CD4-positive, alpha-beta T cell treated with Interleukin-1 beta for 1 hour (primary cell): ENCODE measurements around the gene ATRX.
"Not testable (repeated sequence)": the region's sequence is repeated elsewhere in the genome, so short reads cannot be mapped to it uniquely, and the experiment has no call there.

Experiments
- DNase-seq, 2 donors: peaks; one replicate each; pipeline ENCODE4 v3.0.0-alpha.2; 2020 to 2022

ATRX gene

GRCh38 chrX:77621453-77621852, 164.6 kb downstream of the ATRX start:
- not testable (repeated sequence) for DNase-seq

DNA sequence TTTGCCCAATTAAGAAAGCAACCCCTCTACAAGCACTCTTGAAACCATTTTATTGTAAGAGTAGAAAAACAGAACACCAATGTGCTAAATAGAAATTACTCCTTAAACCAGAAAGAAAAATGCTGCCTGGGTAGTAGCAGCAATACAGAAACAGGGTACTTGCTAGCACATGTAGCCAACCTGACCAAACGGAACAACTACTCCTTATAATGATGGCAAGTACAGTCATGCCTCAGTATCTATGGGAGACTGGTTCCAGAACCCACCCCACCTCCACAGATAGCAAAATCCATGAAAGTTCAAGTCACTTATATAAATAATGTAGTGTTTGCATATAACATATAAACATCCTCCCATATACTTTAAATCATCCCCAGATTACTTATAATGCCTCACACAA, 168.8 kb downstream of the ATRX start:
- DNase-seq: no peak

DNA sequence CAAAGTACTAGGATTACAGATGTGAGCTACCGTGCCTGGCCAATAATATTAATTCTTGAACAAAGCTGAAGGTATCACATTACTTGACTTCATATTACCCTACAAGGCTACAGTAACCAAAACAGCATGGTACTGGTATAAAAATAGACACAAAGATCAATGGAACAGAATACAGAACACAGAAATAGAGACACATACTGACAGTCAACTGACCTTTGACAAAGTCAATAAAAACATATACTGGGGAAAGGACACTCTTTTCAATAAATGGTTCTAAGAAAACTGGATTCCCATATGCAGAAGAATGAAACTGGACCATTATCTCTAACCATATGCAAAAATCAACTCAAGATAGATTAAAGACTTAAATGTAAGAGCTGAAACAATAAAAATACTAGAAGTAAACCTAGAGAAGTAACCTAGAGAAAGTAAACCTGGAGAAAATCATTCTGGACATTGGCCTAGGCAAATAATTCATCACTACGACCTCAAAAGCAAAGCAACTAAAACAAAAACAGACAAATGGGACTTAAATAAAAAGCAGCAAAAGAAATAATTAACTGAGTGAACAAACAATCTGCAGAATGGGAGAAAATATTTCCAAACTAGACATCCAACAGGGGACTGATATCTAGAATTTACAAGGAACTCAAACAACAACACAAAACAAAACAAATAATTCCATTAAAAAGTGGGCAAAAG, 182.2 kb downstream of the ATRX start:
- no peak for DNase-seq

DNA sequence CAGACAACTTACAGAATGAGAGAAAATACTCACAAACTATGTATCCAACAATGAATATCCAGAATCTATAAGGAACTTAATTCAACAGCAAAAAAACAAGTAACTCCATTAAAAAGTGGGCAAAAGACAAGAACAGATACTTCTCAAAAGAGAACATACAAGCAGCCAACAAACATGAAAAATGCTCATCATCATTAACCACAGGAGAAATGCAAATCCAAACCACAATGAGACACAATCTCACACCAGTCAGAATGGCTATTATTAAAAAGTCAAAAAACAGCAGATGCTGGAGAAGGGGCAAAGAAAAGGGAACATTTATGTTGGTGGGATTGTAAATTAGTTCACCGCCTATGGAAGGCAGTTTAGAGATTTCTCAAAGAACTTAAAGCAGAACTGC, 188.5 kb downstream of the ATRX start:
- no peak for DNase-seq

- DNase-seq: no peak
These were observed 188.9 kb downstream of the ATRX start for GRCh38 chrX:77597090-77597489.

- DNase-seq: no peak
These were observed 190.2 kb downstream of the ATRX start for GRCh38 chrX:77595848-77596247.

DNA sequence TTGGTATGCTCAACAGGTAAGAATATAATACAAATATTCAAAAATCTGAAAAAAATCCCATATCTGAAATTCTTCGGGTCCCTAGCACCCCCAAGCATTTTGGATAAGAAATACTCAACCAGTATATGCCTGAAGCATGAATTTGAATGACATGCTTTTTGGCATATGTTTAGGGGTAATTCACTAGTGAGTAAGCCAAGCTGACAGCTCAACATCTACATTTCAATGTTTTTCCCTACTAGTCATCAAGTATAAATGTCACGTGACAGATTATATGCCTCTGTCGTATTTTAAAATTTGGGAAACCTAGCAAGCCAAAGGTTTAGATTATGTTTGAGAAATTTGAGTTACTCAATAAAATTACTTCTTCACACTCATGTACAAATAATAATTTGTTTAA, 213.7 kb downstream of the ATRX start:
- no peak for DNase-seq

DNA sequence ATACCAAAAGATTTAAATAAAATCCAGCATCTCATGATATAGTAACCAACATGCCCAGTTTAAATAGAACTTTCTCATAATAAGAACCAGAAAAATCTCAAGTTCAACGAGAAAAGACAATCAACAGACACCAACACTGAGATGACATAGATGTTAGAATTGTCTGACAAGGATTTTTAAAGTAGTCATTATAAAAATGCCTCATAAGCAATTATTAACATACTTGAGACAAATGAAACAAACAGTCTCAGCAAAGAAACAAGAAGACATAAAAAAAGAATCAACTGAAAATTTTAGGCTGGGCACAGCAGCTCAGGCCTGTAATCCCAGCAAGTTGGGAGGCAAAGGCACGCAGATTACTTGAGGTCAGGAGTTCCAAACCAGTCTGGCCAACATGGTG, 220.7 kb downstream of the ATRX start:
- no peak for DNase-seq

DNA sequence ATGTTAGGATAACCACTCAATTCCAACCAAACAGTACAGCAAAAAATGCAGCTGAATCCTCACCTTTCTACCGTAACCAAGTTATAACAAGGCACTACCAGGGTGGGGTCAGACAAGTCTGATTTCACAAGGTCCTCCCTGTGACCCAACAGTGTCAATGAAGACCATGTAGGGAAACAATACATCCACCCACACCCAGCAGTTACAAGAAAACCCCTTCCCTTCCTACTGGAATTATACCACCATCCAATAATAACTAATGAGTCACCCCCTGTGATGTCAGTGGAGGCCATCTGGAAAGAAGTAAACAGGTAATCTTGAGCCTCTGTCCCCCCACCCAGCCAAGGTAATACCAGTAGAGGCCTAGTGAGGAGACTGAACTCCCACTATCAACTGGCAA, 221.2 kb downstream of the ATRX start:
- no peak for DNase-seq

DNA sequence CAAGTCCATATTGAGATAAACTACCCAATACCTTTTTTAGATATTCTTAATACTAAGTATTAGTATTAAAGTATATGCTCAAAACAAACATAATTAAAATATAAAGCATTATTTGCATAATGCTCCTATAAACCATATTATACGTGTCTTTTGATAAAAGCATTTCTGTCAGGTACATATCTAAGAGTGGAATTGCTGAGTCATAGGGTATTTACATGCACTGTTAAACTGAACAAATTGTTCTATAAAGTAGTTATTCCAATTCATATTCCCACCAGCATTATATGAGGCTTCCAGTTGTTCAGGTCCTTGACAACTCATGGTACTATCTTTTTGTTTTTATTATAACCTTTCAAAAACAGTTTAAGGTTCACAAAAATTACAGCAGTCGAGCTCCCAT, 224.6 kb downstream of the ATRX start:
- DNase-seq: no peak

- no peak for DNase-seq
These were observed 229.7 kb downstream of the ATRX start for GRCh38 chrX:77556276-77556675.

DNA sequence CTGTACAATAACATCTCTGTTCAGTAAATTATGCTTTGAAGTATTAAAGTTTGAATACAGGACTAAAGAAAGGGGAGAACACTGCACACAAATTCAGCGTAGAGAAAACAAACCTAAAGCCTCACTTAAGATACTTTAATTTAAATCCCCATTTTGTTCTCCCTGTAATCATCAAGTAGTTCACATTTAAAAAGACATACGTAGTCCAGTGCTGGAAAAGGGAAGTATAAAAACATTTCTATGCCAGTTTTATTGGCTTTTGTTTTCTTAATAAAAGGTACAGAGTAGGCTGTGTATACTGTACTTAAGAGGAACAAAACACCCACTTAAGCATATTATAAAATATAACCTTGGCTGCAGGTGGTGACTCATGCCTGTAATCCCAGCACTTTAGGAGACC, 237.3 kb downstream of the ATRX start:
- DNase-seq: no peak

DNA sequence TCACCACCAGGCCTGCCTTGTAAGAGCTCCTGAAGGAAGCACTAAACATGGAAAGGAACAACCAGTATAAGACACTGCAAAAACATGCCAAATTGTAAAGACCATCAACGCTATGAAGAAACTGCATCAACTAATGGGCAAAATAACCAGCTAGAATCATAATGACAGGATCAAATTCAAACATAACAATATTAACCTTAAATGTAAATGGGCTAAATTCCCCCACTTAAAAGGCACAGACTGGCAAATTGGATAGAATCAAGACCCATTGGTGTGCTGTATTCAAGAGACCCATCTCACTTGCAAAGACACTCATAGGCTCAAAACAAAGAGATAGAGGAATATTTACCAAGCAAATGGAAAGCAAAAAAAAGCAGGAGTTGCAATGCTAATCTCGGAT, 246.2 kb downstream of the ATRX start:
- not testable (repeated sequence) for DNase-seq

GRCh38 chrX:77531261-77531660, 254.8 kb downstream of the ATRX start:
- DNase-seq: not testable (repeated sequence)

- no peak for DNase-seq
These were observed 258.0 kb downstream of the ATRX start for GRCh38 chrX:77528034-77528433.

GRCh38 chrX:77527233-77528001, 258.6 kb downstream of the ATRX start:
- DNase-seq: no peak

GRCh38 chrX:77519765-77520164, 266.3 kb downstream of the ATRX start:
- no peak for DNase-seq

DNA sequence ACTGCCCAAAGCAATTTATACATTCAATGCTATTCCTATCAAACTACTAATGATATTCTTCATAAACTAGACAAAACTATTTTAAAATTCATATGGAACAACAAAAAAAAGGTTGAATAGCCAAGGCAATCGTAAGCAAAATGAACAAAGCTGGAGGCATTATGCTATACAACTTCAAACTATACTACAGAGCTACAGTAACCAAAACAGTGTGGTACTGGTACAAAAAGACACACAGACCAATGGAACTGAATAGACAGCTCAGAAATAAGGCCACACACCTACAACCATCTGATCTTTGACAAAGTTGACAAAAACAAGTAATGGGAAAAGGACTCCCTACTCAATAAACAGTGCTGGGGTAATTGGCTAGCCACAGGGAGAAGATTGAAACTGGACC, 271.8 kb downstream of the ATRX start:
- no peak for DNase-seq

GRCh38 chrX:77510007-77510406, 276.0 kb downstream of the ATRX start:
- DNase-seq: no peak

GRCh38 chrX:77505227-77505626, 280.8 kb downstream of the ATRX start:
- DNase-seq: no peak

DNA sequence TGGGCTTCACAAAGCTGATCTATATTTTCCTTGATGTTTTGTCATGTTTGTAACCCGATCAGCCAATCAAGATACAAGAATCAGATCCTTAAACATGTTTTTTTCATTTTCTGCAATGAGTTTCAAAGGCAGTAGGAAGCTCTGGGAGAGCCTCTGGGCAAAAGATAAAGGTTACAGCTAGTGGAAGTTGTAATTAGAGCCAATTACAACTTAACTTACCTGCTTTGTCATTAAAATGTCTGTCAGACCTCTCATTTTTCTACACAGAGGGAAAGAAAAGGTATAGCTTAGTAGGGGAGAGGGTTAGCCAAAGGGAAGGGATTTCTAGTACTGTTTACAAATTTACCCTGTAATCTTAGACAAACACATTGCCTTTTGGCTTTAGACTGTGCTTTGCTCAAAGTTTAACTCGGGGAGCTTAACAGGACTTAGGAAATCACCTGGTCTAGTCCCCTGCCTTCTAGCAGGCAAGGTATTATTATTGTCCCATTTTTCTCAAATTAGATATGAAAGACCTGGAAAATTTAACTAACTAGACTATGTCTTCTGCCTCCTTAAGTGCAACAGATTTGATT, 283.0 kb downstream of the ATRX start:
- DNase-seq: no peak

GRCh38 chrX:77500164-77500563, 285.9 kb downstream of the ATRX start:
- DNase-seq: not testable (repeated sequence)

DNA sequence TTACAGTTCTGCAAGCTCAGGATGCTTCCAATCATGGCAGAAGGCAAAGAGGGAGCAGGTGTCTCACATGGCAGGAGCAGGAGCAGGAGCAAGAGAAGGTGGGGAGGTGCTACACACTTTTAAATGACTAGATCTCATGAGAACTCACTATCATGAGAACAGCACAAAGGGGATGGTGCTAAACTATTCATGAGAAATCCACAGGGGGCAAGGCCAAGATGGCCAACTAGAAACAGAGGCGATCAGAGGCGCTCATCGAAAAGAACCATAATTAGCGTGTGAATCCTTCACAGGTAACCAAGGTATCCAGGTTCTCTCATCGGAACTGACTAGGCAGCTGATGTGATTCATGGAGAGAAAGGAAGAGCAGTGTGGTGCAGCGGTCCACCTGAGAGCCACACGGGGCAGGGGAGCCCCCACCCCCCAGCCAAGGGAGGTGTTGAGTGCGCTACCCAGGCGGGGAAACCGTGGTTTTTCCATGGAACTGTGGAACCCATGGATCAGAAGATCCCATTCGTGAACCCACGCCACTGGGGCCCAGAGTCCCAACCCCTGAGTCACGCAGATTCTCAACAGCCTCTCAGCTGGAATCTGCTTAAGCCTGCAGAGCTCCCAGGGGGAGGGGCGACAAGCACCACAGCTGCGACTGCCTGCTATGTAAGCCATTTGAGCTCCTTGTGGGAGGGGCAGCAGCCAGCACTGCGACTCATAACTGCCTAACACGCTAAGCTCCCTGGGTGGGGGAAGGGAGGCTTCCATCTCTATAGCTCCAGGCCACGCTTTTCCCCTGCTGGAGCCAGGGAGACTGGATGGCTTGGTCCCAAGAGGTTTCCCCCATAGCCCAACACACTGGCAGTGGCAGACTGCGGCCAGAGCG, 292.1 kb downstream of the ATRX start:
- no peak for DNase-seq
